ENCODE measurements around the gene TBX15.

The TBX15 gene

DNA sequence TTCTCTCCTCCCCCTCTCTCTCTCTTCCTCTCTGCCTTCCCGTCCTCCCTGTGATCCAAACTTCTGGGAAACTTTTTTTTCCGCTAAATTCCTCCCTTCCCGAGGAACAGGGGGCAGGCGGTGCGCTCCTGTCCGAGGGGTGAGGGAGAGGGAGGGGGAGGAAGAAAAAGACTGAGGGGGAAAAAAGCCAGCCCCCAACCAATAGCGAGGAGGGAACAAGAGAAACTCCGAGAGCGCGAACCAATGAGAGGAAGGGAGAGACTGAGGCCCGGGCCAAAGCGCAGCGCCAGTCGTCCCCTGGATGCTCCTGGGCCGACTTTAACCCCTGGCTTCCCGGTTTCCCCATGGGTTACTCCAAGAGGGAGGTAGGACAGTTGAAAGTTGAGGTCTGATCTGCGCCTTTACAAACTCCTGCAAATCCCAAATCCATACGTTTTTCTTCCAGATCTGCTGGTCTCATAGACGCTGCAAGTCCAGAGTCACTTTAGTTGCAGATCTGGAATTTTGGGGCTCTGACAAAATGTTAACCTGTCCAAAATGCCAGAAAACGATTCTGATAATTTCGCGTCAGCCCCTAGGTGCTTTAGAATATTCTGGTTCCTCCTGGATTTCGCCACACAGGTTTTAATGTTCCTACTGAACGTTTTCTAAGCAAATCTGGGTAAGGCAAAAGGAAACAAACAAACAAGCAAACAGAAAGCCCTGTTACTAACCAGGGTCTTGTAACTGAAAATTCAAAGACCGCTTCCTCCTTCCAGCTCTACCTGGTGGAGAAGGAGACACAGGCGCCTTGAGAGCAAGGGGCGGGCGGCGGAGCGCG is at the start of gene TBX15:
Gene TBX15, minus strand, starts transcription at position 158 of the 820 bp plus-strand sequence. CDS start 548 bp downstream, outside the sequence.
- no peaks in the 10 kb centered on the region for H3K4me1 ChIP-seq
- no peaks in the 10 kb centered on the region for H3K79me2 ChIP-seq
- TF ChIP-seq, protein P1, sequence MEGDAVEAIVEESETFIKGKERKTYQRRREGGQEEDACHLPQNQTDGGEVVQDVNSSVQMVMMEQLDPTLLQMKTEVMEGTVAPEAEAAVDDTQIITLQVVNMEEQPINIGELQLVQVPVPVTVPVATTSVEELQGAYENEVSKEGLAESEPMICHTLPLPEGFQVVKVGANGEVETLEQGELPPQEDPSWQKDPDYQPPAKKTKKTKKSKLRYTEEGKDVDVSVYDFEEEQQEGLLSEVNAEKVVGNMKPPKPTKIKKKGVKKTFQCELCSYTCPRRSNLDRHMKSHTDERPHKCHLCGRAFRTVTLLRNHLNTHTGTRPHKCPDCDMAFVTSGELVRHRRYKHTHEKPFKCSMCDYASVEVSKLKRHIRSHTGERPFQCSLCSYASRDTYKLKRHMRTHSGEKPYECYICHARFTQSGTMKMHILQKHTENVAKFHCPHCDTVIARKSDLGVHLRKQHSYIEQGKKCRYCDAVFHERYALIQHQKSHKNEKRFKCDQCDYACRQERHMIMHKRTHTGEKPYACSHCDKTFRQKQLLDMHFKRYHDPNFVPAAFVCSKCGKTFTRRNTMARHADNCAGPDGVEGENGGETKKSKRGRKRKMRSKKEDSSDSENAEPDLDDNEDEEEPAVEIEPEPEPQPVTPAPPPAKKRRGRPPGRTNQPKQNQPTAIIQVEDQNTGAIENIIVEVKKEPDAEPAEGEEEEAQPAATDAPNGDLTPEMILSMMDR (IDR thresholded peaks at IDR 0.05): no peak
- peak within 1 kb of the TSS; percentile 6 for H3K27ac ChIP-seq
- peak within 1 kb of the TSS; percentile 35 for H3K4me3 ChIP-seq (ENCODE audit: low read depth, low read length)
- no peak within 1 kb of the TSS for H2AFZ ChIP-seq
- no peak within 1 kb of the TSS for H3K9ac ChIP-seq
- H3K4me2 ChIP-seq (ENCODE audit: low read length): peak within 1 kb of the TSS; percentile 64
- no peaks in the 10 kb centered on the region for H3K36me3 ChIP-seq (ENCODE audit: control insufficient read depth, insufficient read depth, low read length)
- H3K27me3 ChIP-seq (ENCODE audit: control insufficient read depth, insufficient read depth, low read length): peaks cover 23% of the 10 kb centered on the region
- H3K9me3 ChIP-seq (ENCODE audit: control insufficient read depth, low read length): peaks cover 3% of the 10 kb centered on the region

DNA sequence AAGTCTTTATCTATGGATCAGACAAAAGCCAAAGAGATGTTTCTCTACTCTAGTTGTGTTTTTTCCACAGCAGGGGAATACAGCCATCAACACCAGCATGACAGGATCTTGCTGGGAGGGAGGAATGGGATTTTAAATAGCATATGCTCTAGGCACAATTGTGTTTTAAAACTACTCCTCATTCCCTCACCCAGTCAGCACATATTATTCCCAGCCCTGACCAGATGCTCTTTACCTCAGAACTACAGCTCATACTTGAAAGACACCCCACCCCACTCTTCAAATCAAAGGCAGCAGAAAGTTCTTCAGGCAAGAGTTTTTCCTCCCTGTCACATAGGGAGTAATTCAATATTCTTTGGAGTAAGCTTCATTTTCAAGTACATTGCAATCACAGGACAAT is 46.2 kb upstream of the TBX15 start:
- Histone ChIP-seq H3K27ac (no peak overlapping the region), H3K27me3 (ENCODE audit: control insufficient read depth, insufficient read depth, low read length) (no peaks in the 10 kb centered on the region), H3K9me3 (ENCODE audit: control insufficient read depth, low read length) (no peaks in the 10 kb centered on the region), H3K4me1 (no peaks in the 10 kb centered on the region), H3K36me3 (ENCODE audit: control insufficient read depth, insufficient read depth, low read length) (no peaks in the 10 kb centered on the region), H3K4me2 (ENCODE audit: low read length) (no peak overlapping the region), H2AFZ (no peak overlapping the region), H3K79me2 (no peaks in the 10 kb centered on the region), H3K4me3 (ENCODE audit: low read depth, low read length) (no peak overlapping the region), H3K9ac (no peak overlapping the region)
- TF ChIP-seq, protein P1 (IDR thresholded peaks at IDR 0.05): no peak

DNA sequence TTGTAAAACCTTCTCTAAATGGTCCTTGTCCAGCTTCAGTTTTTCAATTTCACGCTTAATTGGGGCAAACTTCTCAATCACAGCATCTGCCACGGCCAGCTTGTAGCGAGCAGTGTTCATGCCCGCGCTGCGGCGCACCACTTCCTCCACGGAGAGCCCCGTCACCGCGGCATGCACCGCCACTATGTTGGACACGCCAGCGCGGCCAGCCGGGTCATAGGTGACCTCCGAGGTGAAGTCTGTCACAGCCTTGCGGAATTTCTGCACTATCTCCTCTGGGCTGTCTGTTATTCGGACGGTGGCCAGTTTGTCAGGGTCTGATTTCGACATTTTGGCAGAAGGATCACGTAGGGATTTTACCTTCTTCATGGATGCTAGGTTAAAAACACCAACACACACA is 44.8 kb upstream of the TBX15 start:
- Histone ChIP-seq H3K4me1 (no peaks in the 10 kb centered on the region), H3K4me3 (ENCODE audit: low read depth, low read length) (no peak overlapping the region), H3K4me2 (ENCODE audit: low read length) (no peak overlapping the region), H3K79me2 (no peaks in the 10 kb centered on the region), H3K36me3 (ENCODE audit: control insufficient read depth, insufficient read depth, low read length) (no peaks in the 10 kb centered on the region), H3K27ac (no peak overlapping the region), H3K9ac (no peak overlapping the region), H2AFZ (no peak overlapping the region), H3K9me3 (ENCODE audit: control insufficient read depth, low read length) (no peaks in the 10 kb centered on the region), H3K27me3 (ENCODE audit: control insufficient read depth, insufficient read depth, low read length) (no peaks in the 10 kb centered on the region)
- TF ChIP-seq, protein P1 (IDR thresholded peaks at IDR 0.05): no peak

DNA sequence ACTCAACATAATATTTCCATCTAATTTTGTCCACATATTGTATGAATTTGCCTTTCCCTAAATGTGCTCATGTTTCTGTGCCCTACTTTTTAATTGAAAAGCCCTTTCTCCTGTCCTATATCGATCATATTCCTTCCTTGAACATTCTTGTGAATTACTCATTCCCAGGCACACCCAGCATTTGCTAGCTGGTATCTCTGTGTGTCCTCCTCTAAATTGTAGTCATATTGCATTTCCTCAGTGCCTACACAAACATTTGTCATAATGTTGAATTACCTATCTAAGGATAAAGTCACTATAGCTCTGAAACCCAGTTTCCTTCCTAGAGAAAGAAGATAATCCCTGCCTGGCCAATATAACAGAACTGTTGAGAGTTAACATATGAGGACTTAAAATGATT is 39.6 kb upstream of the TBX15 start:
- Histone ChIP-seq H3K27me3 (ENCODE audit: control insufficient read depth, insufficient read depth, low read length) (no peaks in the 10 kb centered on the region), H3K9me3 (ENCODE audit: control insufficient read depth, low read length) (no peaks in the 10 kb centered on the region), H3K4me2 (ENCODE audit: low read length) (no peak overlapping the region), H2AFZ (no peak overlapping the region), H3K9ac (no peak overlapping the region), H3K36me3 (ENCODE audit: control insufficient read depth, insufficient read depth, low read length) (no peaks in the 10 kb centered on the region), H3K79me2 (no peaks in the 10 kb centered on the region), H3K27ac (no peak overlapping the region), H3K4me3 (ENCODE audit: low read depth, low read length) (no peak overlapping the region), H3K4me1 (no peaks in the 10 kb centered on the region)
- TF ChIP-seq, protein P1 (IDR thresholded peaks at IDR 0.05): no peak

DNA sequence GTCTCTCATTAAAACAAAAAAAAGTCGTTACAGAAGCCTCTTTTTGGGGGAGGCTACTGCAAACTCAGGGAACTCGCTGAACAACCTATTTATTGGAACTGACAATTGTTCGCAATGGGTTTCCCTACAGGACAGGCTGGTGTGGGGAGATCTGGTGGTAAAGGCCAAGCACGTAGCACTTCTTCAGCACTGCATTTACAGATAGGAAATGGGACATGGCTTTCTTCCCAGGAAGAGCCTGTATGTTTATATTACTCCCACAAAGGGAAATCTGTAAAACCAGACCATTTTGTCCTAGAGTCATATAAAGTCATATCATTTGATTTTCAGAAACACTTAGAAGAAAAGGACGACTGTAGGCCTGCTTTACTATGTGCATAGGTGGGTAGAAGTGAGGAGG is 38.8 kb upstream of the TBX15 start:
- TF ChIP-seq, protein P1 (IDR thresholded peaks at IDR 0.05): no peak
- H3K9ac ChIP-seq: no peak overlapping the region
- H3K27me3 ChIP-seq (ENCODE audit: control insufficient read depth, insufficient read depth, low read length): no peaks in the 10 kb centered on the region
- H3K4me2 ChIP-seq (ENCODE audit: low read length): no peak overlapping the region
- H3K9me3 ChIP-seq (ENCODE audit: control insufficient read depth, low read length): no peaks in the 10 kb centered on the region
- H3K27ac ChIP-seq: no peak overlapping the region
- no peaks in the 10 kb centered on the region for H3K79me2 ChIP-seq
- no peaks in the 10 kb centered on the region for H3K4me1 ChIP-seq
- H2AFZ ChIP-seq: no peak overlapping the region
- no peak overlapping the region for H3K4me3 ChIP-seq (ENCODE audit: low read depth, low read length)
- H3K36me3 ChIP-seq (ENCODE audit: control insufficient read depth, insufficient read depth, low read length): no peaks in the 10 kb centered on the region
